NCI-H1092 treated with DMSO at 0.1 percent for 48 hours (cell line): ENCODE measurements around the gene DLK1.

ENCODE experiments used
- DNase-seq: peaks from one replicate; lab custom pipeline; 2025; lab: John Stamatoyannopoulos, UW

Gene DLK1

DNA sequence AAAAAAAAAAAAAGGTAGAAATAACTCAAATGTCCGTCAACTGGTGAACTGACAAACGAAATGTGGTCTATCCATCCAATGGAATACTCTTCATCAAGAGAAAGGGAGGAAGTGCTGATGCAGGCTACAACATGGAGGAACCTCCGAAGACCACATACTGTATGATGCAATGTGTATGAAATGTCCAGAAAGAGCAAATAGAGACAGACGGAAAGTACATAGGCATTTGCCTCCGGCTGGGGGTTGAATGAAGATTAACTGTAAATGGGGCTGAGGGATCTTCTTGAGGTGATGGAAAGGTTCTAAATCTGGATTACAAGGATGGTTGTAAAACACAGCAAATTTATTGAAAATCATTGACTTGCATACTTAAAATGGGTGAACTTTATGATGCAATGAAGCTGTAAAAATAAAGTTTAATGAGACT, 35.4 kb downstream of the DLK1 start:
- DNase-seq: no peak

DNA sequence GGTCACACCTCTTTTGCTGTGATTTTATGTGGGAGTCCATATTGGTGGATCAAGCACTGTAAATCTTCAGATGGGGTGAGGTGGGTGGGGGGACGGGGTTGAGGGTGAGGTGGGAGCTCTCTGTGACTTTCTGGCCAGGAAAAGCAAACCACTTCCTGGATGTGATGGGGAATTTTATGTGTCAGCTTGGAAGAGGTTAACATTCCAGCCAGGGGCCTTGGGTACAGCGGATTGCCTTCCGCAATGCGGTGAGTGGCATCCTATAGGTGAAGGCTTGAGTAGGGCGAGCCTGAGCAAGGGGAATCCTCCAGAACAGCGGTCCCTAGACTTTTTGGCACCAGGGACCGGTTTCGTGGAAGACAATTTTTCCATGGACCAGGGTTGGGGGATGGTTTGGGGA, 36.2 kb downstream of the DLK1 start:
- DNase-seq: no peak

DNA sequence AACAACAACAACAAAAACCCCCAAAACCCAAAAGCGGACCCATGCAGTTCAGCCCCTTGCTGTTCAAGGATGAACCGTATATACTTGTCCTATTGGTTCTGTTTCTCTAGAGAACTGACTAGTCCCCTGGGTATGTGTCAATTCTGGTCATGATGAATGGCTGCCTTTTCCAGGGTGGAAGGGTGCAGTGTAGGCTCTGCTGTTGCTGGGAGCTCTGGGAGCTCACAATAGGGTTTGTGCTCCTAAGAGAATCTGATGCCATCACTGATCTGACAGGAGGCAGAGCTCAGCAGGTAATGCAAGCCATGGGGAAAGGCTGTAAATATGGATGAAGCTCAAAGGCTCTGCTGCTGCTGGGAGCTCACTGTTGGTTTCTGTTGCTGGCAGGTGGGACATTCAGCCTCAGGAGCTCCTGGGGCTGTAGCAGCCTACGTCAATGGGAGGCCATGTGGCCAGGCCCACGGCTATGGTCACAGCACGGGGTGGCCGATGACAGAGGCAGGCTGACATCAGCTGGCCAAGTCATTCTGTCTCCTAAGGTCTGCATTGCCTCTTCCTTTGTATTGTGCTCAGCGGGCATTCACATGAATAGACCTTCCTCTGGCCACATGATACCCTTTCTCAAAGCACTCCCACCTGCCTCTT, 37.9 kb downstream of the DLK1 start:
- DNase-seq: no peak

GRCh38 chr14:100765296-100765695, 38.6 kb downstream of the DLK1 start:
- DNase-seq: no peak

GRCh38 chr14:100765991-100766390, 39.3 kb downstream of the DLK1 start:
- no peak for DNase-seq

DNA sequence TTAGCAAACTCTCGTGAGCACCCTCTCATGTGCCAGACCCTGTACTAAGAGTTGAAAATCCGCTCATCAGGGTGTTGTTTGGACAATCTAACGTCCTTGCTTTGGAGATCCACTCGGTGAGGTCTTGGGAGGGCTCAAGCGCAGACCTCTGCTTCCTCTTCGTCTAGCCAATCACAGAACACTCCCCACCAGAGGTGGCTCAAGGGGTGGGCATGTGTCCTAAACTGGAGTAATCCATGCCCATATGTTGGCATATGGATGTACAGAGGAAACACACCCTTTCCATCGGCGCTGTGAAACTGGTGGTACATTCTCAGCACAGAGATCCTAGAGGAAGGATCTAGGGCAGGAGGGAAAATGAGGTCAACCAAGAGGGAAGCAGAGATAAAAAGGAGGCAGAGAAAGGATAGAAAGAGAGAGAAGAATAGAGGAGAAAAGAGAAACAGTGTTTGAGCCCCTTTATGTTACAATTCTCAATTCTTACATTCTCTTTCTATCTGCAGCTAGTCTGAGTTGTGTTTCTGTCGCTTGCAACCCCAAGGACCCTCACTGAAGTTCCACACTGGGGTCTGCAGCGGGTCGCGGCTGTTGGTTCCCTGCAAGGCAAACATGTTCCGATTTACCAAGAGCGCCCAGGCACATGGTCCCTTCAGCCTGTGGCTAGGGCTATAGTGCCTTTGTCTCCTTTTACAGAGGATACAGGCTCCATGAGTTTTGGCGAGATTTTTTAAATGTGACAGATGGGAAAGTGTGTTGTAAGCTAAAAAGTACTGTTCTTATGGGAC, 40.5 kb downstream of the DLK1 start:
- DNase-seq: no peak

- no peak for DNase-seq
These were observed 41.3 kb downstream of the DLK1 start for GRCh38 chr14:100767788-100768536.

DNA sequence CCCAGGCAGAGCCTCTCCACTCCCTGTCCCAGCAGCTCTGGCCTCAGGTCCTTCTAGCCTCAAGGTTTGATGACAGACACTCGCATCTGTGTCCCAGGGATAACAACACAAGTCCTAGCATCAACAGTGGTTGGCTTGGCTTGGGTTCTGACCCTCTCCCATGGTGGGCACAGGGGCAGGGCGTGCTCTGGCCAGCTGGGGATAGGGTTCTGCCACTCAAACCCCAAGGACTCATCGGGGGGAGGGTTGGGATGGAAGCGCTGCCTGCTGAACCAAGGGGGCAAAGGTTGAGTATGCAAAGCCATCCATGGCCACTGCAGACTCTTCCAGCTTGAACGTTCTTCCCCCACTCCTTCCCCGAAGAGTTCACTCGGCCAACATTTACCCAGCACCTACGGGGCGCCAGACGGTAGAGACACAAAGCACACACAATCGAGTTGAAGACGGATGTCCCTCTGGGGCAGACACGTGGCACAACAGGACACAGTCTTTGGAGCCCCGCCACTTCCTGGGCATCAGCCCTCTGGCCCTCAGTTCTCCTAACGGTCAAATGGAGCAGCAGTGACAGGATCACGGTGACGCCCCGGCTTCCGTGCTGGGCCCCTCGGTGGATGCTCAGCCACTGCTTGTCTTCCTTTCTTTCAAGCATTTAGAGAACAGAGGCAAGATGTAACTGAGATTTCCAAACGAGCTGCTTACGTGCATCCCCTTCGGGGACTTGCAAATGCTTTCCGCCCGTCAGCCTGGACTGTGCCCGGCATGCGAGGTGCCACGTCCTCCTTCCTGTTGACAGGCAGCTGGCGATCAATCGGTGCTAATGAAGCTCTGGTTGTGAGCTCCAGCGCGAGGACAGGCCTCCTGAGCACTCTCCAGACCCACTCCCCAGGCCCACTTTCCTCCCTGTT, 42.6 kb downstream of the DLK1 start:
- no peak for DNase-seq

DNA sequence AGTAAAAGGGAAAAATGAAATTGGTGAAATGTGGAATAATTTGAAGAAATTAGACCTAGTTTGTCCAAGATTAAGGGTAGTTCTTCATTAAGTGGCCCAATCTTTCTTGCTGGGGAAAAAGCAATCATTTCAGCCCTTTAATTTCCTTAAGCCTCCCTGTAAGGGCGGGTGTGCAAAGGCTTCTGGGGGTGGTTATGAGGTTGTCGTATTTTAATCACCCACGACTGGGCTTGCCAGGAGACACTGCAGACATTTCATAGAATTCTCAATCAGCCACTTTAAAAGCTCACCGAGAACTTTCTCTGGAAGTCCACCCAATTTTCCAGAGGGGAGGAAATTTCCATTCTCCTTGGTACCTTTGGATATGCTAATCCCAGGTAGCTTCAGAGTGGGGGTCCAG, 43.4 kb downstream of the DLK1 start:
- no peak for DNase-seq

- DNase-seq: no peak
These were observed 44.0 kb downstream of the DLK1 start for GRCh38 chr14:100770605-100771120.

DNA sequence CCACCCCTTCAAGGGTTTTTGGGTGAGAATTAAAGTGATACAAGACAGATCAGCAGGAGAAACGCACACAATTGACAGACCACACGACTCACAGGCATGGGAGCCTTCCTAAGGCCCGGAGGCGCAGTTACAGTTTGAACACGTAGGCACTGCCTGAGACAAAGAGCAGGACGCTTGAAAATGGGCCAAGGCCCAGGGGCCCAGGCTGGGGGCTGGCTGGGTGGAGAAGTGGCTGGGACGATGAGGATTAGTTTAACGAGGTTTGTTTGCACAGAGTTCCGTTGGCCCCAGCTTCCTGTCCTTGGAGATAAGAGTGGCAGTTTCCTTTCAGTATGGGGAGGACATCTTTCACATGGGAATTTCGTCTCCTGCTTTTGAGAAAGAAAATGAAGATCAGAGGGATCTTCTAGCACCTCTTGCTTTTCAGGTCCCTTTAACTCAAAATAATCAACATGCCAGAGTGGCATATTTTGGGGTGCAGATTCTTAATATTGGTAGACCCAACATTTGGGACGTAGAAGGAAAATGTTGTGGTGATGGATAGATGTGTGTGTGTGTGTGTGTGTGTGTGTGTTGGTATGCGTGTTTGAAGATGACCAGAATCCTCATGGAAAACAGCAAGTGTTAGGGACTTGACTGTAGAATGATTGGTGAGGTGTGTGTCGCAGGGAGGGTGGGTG, 44.6 kb downstream of the DLK1 start:
- no peak for DNase-seq

DNA sequence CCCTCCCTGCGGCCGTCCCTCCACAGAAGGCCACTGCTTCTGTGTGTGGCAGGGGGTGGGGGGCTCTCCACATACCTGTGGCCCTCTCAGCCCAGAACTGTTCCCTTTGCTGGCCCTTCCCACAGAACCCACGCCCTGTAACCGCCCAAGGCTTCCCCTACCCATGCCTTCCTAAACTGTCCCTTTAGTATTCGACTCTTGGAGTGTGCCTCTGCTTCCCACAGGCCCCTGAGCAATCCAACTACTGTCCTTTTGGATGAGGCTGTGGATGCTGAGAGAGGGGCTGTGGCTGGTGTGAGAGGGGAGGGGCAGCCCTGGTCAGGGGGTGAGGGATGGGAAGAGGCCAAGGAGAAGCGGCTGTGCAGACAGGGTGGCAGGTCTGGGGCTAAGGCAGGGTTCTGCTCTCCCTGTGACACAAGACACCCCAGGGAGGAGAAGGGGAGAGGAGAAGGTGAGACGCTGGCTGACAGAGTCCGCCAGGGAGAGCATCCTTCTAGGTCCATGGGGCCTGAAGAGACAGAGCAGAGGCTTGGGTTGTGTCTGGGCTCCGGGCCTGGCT, 46.0 kb downstream of the DLK1 start:
- no peak for DNase-seq

DNA sequence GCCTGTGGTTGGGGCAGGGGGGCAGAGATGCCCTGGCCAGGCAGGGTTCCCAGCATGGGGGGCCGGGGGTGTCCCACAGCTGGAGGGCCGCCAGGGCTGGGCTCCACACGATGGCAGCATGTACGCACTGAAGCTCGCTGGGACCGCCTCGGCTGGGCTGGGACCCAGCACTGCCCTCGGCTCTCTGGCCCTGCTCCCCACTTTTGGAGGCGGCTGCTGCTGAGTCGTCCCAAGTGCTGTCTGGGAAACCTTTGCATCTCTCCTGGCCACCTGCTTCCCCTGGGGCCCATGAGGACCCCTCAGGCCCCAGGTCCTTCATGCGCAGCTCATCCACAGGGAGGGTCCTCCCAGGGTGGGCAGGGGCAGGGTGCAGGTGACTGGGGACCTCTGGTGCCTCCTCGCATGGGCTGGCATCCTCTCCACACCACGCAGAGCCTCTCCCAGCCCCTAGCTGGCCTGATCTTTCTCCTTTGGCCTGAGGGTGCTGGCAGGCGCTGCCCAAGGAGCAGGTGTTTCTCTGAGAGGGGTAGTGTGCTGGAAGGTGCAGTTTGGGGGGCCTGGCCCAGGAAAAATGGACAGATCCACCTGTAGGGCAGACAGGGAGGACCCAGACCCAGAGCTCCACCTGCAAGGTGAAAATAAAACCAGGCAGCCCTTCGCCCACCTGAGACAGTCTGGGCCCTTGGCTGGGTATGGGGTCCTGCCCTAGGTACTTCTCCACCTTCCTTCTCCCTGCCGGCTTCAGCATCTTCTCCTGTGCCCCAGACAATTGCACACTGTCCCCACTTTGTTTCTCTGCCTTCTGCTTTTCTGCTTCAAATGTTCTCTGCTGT, 46.9 kb downstream of the DLK1 start:
- no peak for DNase-seq

GRCh38 chr14:100774164-100774537, 47.5 kb downstream of the DLK1 start:
- no peak for DNase-seq

GRCh38 chr14:100775351-100775830, 48.7 kb downstream of the DLK1 start:
- no peak for DNase-seq

- DNase-seq: no peak
These were observed 49.3 kb downstream of the DLK1 start for GRCh38 chr14:100775831-100776591.

- DNase-seq: no peak
These were observed 50.1 kb downstream of the DLK1 start for GRCh38 chr14:100776681-100777365.

- DNase-seq: no peak
These were observed 50.7 kb downstream of the DLK1 start for GRCh38 chr14:100777366-100777817.
